Measurements from ENCODE around the gene GNAI3. TPM values are rescaled to one million over a fixed set of nuclear protein-coding genes. Genes with fewer than 3 reads are reported as not detected.

The GNAI3 gene
- polyA plus RNA-seq, 1 experiment, result 4.7 TPM

GRCh38 chr1:109634771-109635750 is 86.6 kb downstream of the GNAI3 start:
- Histone ChIP-seq H3K36me3 (ENCODE audit: control insufficient read depth, insufficient read depth, low read length) (peaks cover 19% of the 10 kb centered on the region), H3K4me3 (ENCODE audit: low read depth, low read length) (no peak overlapping the region), H3K27me3 (ENCODE audit: control insufficient read depth, insufficient read depth, low read length) (no peaks in the 10 kb centered on the region)
- ChIA-PET CTCF (interaction anchor here (1.3 to 11.8 kb wide), 6 partner anchors 10 to 350 kb away, joined by 4 to 288 read pairs (median 134); partner anchors contain the start of genes AHCYL1, AMPD2, GNAT2 and GSTM4), POLR2A (no interaction called here)
- no peak for TF ChIP-seq CTCF (IDR thresholded peaks at IDR 0.05; ENCODE audit: insufficient read depth, low read depth, low read length)
- no peak for DNase-seq (ENCODE audit: low read depth)

GRCh38 chr1:109635862-109636200 is 87.4 kb downstream of the GNAI3 start:
- no peaks in the 10 kb centered on the region for H3K27me3 ChIP-seq (ENCODE audit: control insufficient read depth, insufficient read depth, low read length)
- H3K36me3 ChIP-seq (ENCODE audit: control insufficient read depth, insufficient read depth, low read length), result peaks cover 14% of the 10 kb centered on the region
- POLR2A ChIA-PET, result no interaction called here
- no peak for DNase-seq (ENCODE audit: low read depth)
- CTCF ChIA-PET, result interaction anchor here (1.1 to 11.8 kb wide), 8 partner anchors 10 to 349 kb away, joined by 3 to 288 read pairs (median 77); partner anchors contain the start of genes AHCYL1, AMPD2, GNAI3 and GNAT2
- no peak for TF ChIP-seq CTCF (IDR thresholded peaks at IDR 0.05; ENCODE audit: insufficient read depth, low read depth, low read length)
- no peak overlapping the region for H3K4me3 ChIP-seq (ENCODE audit: low read depth, low read length)

- TF ChIP-seq CTCF (IDR thresholded peaks at IDR 0.05; ENCODE audit: insufficient read depth, low read depth, low read length), result no peak
- no peaks in the 10 kb centered on the region for H3K27me3 ChIP-seq (ENCODE audit: control insufficient read depth, insufficient read depth, low read length)
- H3K4me3 ChIP-seq (ENCODE audit: low read depth, low read length), result no peak overlapping the region
- CTCF ChIA-PET, result interaction anchor here (1.0 to 11.8 kb wide), 9 partner anchors 11 to 349 kb away, joined by 3 to 288 read pairs (median 40); partner anchors contain the start of genes AHCYL1, AMPD2, GNAI3 and GNAT2
- H3K36me3 ChIP-seq (ENCODE audit: control insufficient read depth, insufficient read depth, low read length), result peaks cover 9% of the 10 kb centered on the region
- no peak for DNase-seq (ENCODE audit: low read depth)
- POLR2A ChIA-PET, result no interaction called here
Observed at GRCh38 chr1:109636201-109636952, 88.0 kb downstream of the GNAI3 start.

- no peak for DNase-seq (ENCODE audit: low read depth)
- Histone ChIP-seq H3K27me3 (ENCODE audit: control insufficient read depth, insufficient read depth, low read length) (no peaks in the 10 kb centered on the region), H3K4me3 (ENCODE audit: low read depth, low read length) (no peak overlapping the region), H3K36me3 (ENCODE audit: control insufficient read depth, insufficient read depth, low read length) (peaks cover 3% of the 10 kb centered on the region; the same call in 1 of the 2 replicates)
- no peak for TF ChIP-seq CTCF (IDR thresholded peaks at IDR 0.05; ENCODE audit: insufficient read depth, low read depth, low read length)
- ChIA-PET CTCF (interaction anchor here (0.6 to 11.8 kb wide), 8 partner anchors 12 to 348 kb away, joined by 3 to 288 read pairs (median 77); partner anchors contain the start of genes AHCYL1, AMPD2, GNAT2 and GSTM4), POLR2A (interaction anchor here (0.6 kb wide), 1 partner anchor 155 kb away, joined by 3 read pairs; no protein-coding TSS in a partner anchor)
Observed at GRCh38 chr1:109637446-109637845, 89.0 kb downstream of the GNAI3 start.
